Stimulated activated CD8-positive, alpha-beta memory T cell treated with anti-CD3 and anti-CD28 coated beads, Interleukin-12 subunit alpha, Interleukin-12 subunit beta, amount 100 ng/mL, for 24 hours (primary cell): ENCODE measurements around the gene PNMA3.
"Not testable (repeated sequence)": the region's sequence is repeated elsewhere in the genome, so short reads cannot be mapped to it uniquely, and the experiment has no call there.

Experiments used
- DNase-seq: peaks from one replicate; pipeline ENCODE4 v3.0.0-alpha.2; 2020; ENCODE audit errors: extremely low read depth

Gene PNMA3

GRCh38 chrX:153055871-153056749 lies at the start of gene PNMA3:
Gene PNMA3, plus strand, starts transcription at chrX:153056470. Its CDS starts 586 bp downstream, at chrX:153057056.
- no peak for DNase-seq

GRCh38 chrX:153017174-153017573 lies 39.1 kb upstream of the PNMA3 start:
- DNase-seq: not testable (repeated sequence)

GRCh38 chrX:153019166-153019565 lies 37.1 kb upstream of the PNMA3 start:
- no peak for DNase-seq

- DNase-seq: not testable (repeated sequence)
Observed at GRCh38 chrX:153026501-153026900, 29.8 kb upstream of the PNMA3 start.

GRCh38 chrX:153028487-153028886 lies 27.8 kb upstream of the PNMA3 start:
- DNase-seq: not testable (repeated sequence)

GRCh38 chrX:153029162-153029561 lies 27.1 kb upstream of the PNMA3 start:
- no peak for DNase-seq

GRCh38 chrX:153029875-153030274 lies 26.4 kb upstream of the PNMA3 start:
- DNase-seq: no peak

- no peak for DNase-seq
Observed at GRCh38 chrX:153030801-153031200, 25.5 kb upstream of the PNMA3 start.

GRCh38 chrX:153032397-153033118 lies 23.7 kb upstream of the PNMA3 start:
- DNase-seq: no peak

GRCh38 chrX:153049093-153049492 lies 7.2 kb upstream of the PNMA3 start:
- no peak for DNase-seq

GRCh38 chrX:153052534-153052933 lies 3.7 kb upstream of the PNMA3 start:
- no peak for DNase-seq

GRCh38 chrX:153057281-153057680 lies 1.0 kb downstream of the PNMA3 start:
- no peak for DNase-seq

- DNase-seq: no peak
Observed at GRCh38 chrX:153059191-153060094, 3.2 kb downstream of the PNMA3 start.

GRCh38 chrX:153060095-153060445 lies 3.8 kb downstream of the PNMA3 start:
- no peak for DNase-seq

- DNase-seq: no peak
Observed at GRCh38 chrX:153061732-153062131, 5.5 kb downstream of the PNMA3 start.

GRCh38 chrX:153063315-153063714 lies 7.0 kb downstream of the PNMA3 start:
- DNase-seq: no peak

- no peak for DNase-seq
Observed at GRCh38 chrX:153064061-153064460, 7.8 kb downstream of the PNMA3 start.

GRCh38 chrX:153065389-153065788 lies 9.1 kb downstream of the PNMA3 start:
- no peak for DNase-seq

- DNase-seq: not testable (repeated sequence)
Observed at GRCh38 chrX:153066402-153066801, 10.1 kb downstream of the PNMA3 start.

- not testable (repeated sequence) for DNase-seq
Observed at GRCh38 chrX:153071909-153072583, 15.8 kb downstream of the PNMA3 start, which contains the start of gene PNMA6A. Gene PNMA6A, plus strand, starts transcription at chrX:153072454. Its CDS starts 609 bp downstream, at chrX:153073063.

GRCh38 chrX:153073331-153073730 lies 17.1 kb downstream of the PNMA3 start:
- not testable (repeated sequence) for DNase-seq
